Neural progenitor cell (in vitro differentiated cells): ENCODE measurements around the gene ANAPC5.

Experiments used
- CTCF ChIP-seq: fragments of 200-600 bp; sonication (generic); IDR thresholded peaks from 2 replicates; pipeline ENCODE4 v1.5.1; 2017; ENCODE audit warnings: antibody characterized with exemption, mild to moderate bottlenecking
- EZH2 ChIP-seq: fragments of 200-600 bp; sonication (generic); IDR thresholded peaks from 2 replicates; pipeline ENCODE4 v1.6.1; 2017; ENCODE audit warnings: antibody characterized with exemption, mild to moderate bottlenecking, moderate library complexity
- EZH2phosphoT487 ChIP-seq: fragments of 200-600 bp; sonication (generic); IDR thresholded peaks from 2 replicates; pipeline ENCODE4 v1.6.1; 2017; ENCODE audit warnings: antibody characterized with exemption

GRCh38 chr12:121351820-121352681, at the start of gene ANAPC5:
- TF ChIP-seq CTCF (no peak), EZH2phosphoT487 (no peak), EZH2 (no peak)
